Mucosa of descending colon (tissue), 3 donors: ENCODE results near the gene YJU2. TPM values are rescaled to one million over a fixed set of nuclear protein-coding genes. Genes with fewer than 3 reads are reported as not detected.
"Not testable (repeated sequence)": the region's sequence is repeated elsewhere in the genome, so short reads cannot be mapped to it uniquely, and the experiment has no call there.

ENCODE experiments used
- ATAC-seq: fragments of 200-7000 bp; cut with Tn5 transposase; one replicate; pipeline ENCODE4 v1.9.1; 2020; ENCODE audit warnings: mild to moderate bottlenecking, moderate library complexity
- DNase-seq, 3 donors: peaks; one replicate each; pipeline ENCODE4 v3.0.0-alpha.2; 2020
- H3K36me3 ChIP-seq: fragments of 200-600 bp; one replicate; pipeline ENCODE4 v1.8.0; 2021; ENCODE audit warnings: low read depth, mild to moderate bottlenecking
- H3K4me1 ChIP-seq: fragments of 200-600 bp; one replicate; pipeline ENCODE4 v1.8.0; 2021; ENCODE audit warnings: low read depth, mild to moderate bottlenecking
- H3K4me3 ChIP-seq: fragments of 200-600 bp; one replicate; pipeline ENCODE4 v1.8.0; 2021; ENCODE audit warnings: mild to moderate bottlenecking
- H3K9me3 ChIP-seq: fragments of 200-600 bp; one replicate; pipeline ENCODE4 v1.8.0; 2021; ENCODE audit warnings: mild to moderate bottlenecking
- CTCF ChIP-seq: fragments of 200-600 bp; IDR thresholded peaks from one replicate; pipeline ENCODE4 v1.8.0; 2022; ENCODE audit warnings: antibody characterized with exemption, mild to moderate bottlenecking
- intact Hi-C, 2 donors: fragments of 100-400 bp; cut with DNase I in 1 of 2; cut with micrococcal nuclease in 1 of 2; formaldehyde crosslinking; loops; one replicate each; pipeline versions ENCODE4 v1.11.0 to v1.11.1; 2022; cut with DNase I, micrococcal nuclease
- total RNA-seq, 3 donors: library from RNA; stranded (reverse); fragmentation: NEBNext Ultra II Directional in 2 of 3; extraction: Animal tissue kit (Norgen Biotek cat#: 25700) in 2 of 3; gene quantifications; one replicate each; pipeline versions ENCODE4 v1.2.1 to v1.2.4, GENCODE V29; 2021 to 2023
- donor health status: DM: no; HTN: no; CAD: no; lungs with moderate emphysema.
- donor health status: DM: no; HTN: no; CAD: no.
- donor health status: DM: no; HTN: yes; CAD: no.

YJU2 gene
- total RNA-seq, 3 donors from 2014 or later = 16.7 to 22.2 (median 20.0) TPM

GRCh38 chr19:4266253-4267000, 19.5 kb downstream of the YJU2 start:
- Histone ChIP-seq H3K36me3 (peaks cover 8% of the 10 kb centered on the region), H3K9me3 (no peaks in the 10 kb centered on the region), H3K4me3 (no peak overlapping the region), H3K4me1 (peaks cover 14% of the 10 kb centered on the region)
- intact Hi-C loops = loop anchor here (5.0 to 10.0 kb wide), 2 partner anchors 86 to 88 kb away; no protein-coding TSS in a partner anchor
- no peak for TF ChIP-seq CTCF
- ATAC-seq = no peak
- DNase-seq = no peak

DNA sequence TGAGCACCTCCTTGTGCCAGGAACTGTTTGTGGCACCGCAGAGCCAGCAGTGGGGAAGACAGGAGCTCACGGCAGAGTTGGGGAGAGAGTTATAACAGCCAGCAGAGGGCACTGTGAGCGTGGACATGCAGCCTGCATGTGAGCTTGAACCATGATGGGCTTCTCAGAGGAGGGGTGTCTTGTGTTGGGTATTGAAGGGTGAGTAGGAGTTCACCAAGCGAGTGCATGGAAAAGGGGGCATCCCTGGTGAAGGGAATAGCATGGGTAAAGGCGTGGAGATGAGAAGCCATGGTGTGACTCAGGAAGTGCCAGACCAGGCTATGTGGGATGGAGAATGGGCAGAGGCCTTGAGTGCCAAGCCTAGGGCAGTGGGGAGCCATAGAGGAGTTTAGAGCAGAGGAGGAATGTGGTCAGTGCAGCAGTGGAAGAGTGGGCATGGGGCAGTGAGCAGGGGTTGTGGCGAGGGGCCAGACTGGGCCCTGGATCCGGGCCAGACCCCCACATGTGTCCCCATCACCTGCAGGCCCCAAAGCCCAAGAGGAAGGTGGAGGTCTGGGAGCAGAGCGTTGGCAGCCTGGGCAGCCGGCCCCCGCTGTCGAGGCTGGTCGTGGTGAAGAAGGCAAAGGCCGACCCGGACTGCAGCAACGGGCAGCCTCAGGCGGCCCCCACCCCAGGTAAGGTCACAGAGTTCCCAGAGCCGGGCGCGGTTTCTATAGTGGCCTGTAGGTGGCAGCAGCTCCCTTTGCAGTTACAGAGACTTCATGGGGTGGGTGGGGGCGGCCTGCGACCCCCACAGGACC, 20.4 kb downstream of the YJU2 start:
- DNase-seq (peak; percentile 72 to 79 (median 74)), ATAC-seq (peak; percentile 70)
- Histone ChIP-seq H3K36me3 (peaks cover under 1% of the 10 kb centered on the region), H3K4me1 (peaks cover 14% of the 10 kb centered on the region), H3K4me3 (no peak overlapping the region), H3K9me3 (no peaks in the 10 kb centered on the region)
- TF ChIP-seq CTCF = peak; percentile 76
- intact Hi-C loops = loop anchor here (5.0 to 10.0 kb wide), 2 partner anchors 85 to 88 kb away; no protein-coding TSS in a partner anchor

GRCh38 chr19:4267901-4268815, 21.3 kb downstream of the YJU2 start:
- ATAC-seq = peak; percentile 84
- H3K36me3 ChIP-seq = no peaks in the 10 kb centered on the region
- H3K9me3 ChIP-seq = no peaks in the 10 kb centered on the region
- DNase-seq = peak; percentile 55 to 79 (median 72)
- intact Hi-C loops = loop anchor here (5.0 to 10.0 kb wide), 2 partner anchors 84 to 87 kb away; no protein-coding TSS in a partner anchor
- no peak overlapping the region for H3K4me3 ChIP-seq
- peaks cover 14% of the 10 kb centered on the region for H3K4me1 ChIP-seq
- TF ChIP-seq CTCF = no peak

- no peaks in the 10 kb centered on the region for H3K9me3 ChIP-seq
- no peaks in the 10 kb centered on the region for H3K36me3 ChIP-seq
- ATAC-seq (peak; percentile 45), DNase-seq (peak in 1 of 3 donors; percentile 36)
- intact Hi-C loops = loop anchor here (5.0 to 10.0 kb wide), 2 partner anchors 83 to 86 kb away; no protein-coding TSS in a partner anchor
- H3K4me1 ChIP-seq = peaks cover 14% of the 10 kb centered on the region
- no peak for TF ChIP-seq CTCF
- no peak overlapping the region for H3K4me3 ChIP-seq
Observed at GRCh38 chr19:4268816-4269430, 22.0 kb downstream of the YJU2 start.

GRCh38 chr19:4272894-4273293, 26.0 kb downstream of the YJU2 start:
- no peak for TF ChIP-seq CTCF
- Histone ChIP-seq H3K9me3 (no peaks in the 10 kb centered on the region), H3K36me3 (no peaks in the 10 kb centered on the region), H3K4me3 (no peak overlapping the region), H3K4me1 (peaks cover 9% of the 10 kb centered on the region)
- intact Hi-C loops = no loop called here
- DNase-seq = no peak
- ATAC-seq = no peak

DNA sequence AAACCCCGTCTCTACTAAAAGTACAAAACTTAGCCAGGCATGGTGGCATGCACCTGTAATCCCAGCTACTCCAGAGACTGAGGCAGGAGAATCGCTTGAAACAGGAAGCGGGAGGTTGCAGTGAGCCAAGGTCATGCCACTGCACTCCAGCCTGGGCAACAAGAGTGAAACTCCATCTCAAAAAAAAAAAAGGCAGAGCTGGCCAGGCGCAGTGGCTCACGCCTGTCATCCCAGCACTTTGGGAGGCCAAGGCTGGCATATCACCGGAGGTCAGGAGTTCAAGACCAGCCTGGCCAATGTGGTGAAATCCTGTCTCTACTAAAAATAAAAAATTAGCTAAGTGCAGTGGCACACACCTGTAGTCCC, 27.4 kb downstream of the YJU2 start:
- H3K36me3 ChIP-seq, intact Hi-C loops, H3K4me1 ChIP-seq, H3K9me3 ChIP-seq, ATAC-seq, DNase-seq, H3K4me3 ChIP-seq: not testable (repeated sequence)
